ENCODE measurements around the gene KDM6A.

- TF ChIP-seq EZH2 (IDR thresholded peaks at IDR 0.05; ENCODE audit: low read length, missing control alignments) (no peak), CTCF (conservative IDR thresholded peaks at IDR 0.05 in 1 of 2, IDR thresholded peaks at IDR 0.05 in 1 of 2; ENCODE audit: low read depth in 1 of 2, low read length in 2 of 2) (no peak)
Measured at GRCh38 chrX:44873415-44874276, 658 bp downstream of the KDM6A start.
